Superior temporal gyrus (tissue), 1 donor: ENCODE data around the gene TULP4.
"Not testable (repeated sequence)": the region's sequence is repeated elsewhere in the genome, so short reads cannot be mapped to it uniquely, and the experiment has no call there.

Experiments used
- DNase-seq: peaks from one replicate; pipeline ENCODE4 v3.0.0-alpha.2; 2016; ENCODE audit errors: extremely low spot score

The TULP4 gene

DNA sequence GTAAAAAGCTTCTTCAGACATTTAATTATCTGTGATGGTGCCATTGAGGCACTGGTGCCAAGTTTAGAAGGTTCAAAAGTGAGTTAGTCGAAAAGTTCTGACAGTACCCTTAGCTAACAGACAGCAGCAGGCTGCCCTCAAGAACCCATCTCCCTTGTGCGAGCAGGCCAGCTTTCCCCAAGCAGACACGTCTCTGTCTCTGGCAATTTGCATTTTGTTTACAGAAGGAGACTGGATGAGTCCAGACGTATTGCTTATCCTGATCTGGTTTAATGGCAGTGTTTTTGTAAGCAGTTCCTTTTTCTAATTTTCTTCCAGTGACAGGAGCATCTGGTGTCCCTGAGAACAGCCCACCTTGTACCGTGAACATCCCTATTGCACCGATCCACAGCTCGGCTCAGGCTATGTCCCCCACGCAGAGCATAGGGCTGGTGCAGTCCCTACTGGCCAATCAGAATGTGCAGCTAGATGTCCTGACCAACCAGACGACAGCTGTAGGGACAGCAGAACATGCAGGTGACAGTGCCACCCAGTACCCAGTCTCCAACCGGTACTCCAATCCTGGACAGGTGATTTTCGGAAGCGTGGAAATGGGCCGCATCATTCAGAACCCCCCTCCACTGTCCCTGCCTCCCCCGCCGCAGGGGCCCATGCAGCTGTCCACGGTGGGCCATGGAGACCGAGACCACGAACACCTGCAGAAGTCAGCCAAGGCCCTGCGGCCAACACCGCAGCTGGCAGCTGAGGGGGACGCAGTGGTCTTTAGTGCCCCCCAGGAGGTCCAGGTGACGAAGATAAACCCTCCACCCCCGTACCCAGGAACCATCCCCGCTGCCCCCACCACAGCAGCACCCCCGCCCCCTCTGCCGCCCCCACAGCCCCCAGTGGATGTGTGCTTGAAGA lies 189.3 kb downstream of the TULP4 start:
- peak; percentile 27 for DNase-seq

DNA sequence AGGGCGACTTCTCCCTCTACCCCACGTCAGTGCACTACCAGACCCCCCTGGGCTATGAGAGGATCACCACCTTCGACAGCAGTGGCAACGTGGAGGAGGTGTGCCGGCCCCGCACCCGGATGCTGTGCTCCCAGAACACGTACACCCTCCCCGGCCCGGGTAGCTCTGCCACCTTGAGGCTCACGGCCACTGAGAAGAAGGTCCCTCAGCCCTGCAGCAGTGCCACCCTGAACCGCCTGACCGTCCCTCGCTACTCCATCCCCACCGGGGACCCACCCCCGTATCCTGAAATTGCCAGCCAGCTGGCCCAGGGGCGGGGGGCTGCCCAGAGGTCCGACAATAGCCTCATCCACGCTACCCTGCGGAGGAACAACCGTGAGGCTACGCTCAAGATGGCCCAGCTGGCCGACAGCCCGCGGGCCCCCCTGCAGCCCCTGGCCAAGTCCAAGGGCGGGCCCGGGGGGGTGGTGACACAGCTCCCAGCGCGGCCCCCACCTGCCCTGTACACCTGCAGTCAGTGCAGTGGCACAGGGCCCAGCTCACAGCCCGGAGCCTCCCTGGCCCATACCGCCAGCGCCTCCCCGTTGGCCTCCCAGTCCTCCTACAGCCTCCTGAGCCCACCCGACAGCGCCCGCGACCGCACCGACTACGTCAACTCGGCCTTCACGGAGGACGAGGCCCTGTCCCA lies 190.1 kb downstream of the TULP4 start:
- DNase-seq, result no peak

DNA sequence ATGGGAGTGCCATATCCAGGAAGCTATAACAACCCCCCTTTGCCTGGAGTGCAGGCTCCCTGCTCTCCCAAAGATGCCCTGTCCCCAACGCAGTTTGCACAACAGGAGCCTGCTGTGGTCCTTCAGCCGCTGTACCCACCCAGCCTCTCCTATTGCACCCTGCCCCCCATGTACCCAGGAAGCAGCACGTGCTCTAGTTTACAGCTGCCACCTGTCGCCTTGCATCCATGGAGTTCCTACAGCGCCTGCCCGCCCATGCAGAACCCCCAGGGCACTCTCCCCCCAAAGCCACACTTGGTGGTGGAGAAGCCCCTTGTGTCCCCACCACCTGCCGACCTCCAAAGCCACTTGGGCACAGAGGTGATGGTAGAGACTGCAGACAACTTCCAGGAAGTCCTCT lies 191.0 kb downstream of the TULP4 start:
- no peak for DNase-seq

DNA sequence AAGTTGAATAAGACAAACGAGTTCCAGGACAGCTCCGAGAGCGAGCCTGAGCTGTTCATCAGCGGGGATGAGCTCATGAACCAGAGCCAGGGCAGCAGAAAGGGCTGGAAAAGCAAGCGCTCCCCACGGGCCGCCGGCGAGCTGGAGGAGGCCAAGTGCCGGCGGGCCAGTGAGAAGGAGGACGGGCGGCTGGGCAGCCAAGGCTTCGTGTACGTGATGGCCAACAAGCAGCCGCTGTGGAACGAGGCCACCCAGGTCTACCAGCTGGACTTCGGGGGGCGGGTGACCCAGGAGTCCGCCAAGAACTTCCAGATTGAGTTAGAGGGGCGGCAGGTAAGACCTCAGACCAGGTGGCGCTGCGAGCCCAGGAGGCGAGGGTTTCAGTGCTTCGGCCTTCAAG lies 191.6 kb downstream of the TULP4 start:
- no peak for DNase-seq

DNA sequence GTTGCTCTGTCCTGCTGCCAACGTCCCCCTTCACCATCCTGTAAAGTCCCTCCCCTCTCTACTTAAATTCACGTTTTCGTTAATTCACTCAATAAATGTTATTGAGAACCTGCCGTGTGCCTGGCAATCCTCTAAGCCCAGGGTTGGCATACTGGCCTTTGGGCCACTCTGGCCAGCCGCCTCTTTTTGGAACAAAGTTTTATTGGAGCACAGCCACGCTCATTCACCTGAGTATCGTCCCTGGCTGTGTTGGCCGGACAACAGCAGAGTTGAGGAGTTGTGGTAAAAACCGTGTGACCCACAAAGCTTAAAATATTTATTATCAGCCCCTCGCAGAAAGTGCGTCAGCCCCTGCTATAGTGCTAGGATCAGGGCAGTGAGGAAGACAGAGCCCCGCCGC lies 192.9 kb downstream of the TULP4 start:
- DNase-seq, result no peak

DNA sequence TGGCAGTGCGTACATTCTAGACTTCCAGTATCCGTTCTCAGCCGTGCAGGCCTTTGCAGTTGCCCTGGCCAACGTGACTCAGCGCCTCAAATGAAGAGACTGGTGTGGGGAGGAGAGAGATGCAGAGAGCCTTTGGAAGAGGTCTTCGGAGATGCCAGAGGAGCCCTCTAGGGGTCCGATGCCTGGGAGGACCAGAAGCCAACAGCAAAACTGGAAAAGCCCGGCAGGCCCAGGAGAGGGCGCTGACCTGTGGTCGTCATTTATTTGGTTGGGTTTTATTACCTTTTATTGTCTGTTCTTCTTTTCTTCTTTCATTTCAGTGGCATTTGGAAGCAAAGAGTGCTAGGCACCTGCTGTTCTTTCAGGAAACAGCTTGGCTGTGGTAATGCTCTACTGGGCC lies 194.3 kb downstream of the TULP4 start:
- no peak for DNase-seq

DNA sequence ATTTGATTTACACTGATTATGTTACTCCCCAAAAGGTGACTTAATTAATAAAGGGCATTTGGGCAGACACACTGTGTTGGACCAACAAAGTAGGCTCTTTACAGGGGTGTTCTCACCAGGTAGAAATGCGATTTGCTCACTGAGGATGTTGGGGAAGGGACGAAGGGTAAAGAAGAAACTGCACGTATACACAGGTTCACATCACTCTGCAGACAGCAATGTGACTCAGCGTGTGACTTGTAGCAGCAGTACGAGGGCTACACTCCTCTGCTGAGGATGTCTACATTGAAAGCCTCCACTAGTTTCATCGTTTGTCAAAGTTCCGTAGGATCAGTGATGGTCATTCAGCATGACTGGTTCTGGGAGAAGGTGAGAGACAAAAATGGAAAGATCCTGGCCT lies 194.9 kb downstream of the TULP4 start:
- no peak for DNase-seq

DNA sequence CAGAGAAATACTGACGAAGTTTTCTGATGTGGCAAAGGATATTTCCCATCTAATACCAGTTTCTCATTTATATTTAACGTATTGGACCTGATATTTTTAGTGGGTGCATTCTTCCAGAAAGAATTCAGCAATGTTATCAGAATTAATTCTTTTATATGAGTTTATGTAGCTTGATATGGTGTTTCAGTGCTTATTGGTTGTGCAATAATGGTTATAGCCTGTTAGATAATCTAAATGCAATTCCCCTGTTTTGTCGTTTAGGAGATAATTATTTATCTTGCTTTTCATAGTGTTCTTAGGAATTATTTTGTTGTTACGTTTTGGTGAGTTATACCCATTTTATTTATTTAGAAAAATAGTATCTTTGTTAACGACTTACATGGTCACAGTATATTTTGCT lies 196.2 kb downstream of the TULP4 start:
- no peak for DNase-seq

DNA sequence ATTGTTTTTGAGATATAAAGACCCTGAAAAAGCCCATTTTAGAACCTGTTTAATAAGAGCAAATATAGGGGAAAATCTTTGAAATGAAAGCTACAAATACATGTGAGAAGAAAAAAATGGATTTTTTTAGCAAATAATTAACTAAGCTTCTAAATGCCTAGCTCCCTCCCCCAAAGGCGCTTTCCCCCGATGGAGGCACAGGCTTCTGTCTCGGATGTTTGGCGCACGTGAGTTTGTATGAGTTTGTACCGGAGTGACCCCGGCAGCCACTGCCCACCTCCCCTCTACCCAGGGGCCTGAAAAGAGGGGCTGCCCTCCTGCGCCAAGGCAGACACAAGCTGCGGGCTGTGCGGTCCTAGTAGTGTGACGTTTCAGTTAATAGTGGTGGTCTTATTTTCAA lies 197.2 kb downstream of the TULP4 start:
- DNase-seq, result no peak

DNA sequence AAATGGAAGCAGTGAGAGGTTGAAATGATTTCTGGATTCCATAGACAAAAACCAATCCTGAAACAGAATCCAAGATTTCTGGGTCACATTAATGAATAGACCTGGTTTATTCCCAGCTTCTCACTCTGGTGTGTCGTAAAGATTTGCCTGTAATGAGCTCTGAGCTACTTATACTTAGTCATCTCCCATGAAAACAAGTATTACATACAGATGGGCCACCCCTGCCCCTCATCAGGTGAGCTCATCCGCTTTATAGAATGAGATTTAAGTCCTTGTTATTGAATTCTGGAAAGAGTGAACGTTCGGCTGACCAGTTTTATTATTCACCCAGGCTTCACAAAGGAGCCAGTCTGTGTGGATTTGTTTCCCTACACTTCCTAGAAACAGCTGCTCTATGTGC lies 200.5 kb downstream of the TULP4 start:
- DNase-seq, result peak; percentile 8

DNA sequence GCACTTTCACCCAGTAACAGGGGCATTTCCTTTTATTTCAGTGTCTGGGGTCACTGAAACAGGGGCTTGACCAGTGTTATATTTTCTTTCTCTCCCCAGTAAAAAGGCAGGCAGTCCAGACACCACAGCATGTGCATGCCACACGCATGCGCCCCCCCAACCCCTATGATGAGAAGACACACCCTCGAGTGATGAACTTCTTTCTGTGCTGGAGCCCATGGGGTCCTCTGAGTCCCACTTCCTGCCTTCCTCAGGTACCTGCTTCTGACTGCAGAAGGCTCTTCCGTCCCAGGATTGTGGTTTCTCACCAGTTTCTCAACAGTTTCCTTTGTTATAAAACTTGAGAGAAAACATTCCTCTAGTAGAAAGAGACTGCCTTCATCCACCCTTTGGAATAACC lies 201.9 kb downstream of the TULP4 start:
- DNase-seq, result no peak

DNA sequence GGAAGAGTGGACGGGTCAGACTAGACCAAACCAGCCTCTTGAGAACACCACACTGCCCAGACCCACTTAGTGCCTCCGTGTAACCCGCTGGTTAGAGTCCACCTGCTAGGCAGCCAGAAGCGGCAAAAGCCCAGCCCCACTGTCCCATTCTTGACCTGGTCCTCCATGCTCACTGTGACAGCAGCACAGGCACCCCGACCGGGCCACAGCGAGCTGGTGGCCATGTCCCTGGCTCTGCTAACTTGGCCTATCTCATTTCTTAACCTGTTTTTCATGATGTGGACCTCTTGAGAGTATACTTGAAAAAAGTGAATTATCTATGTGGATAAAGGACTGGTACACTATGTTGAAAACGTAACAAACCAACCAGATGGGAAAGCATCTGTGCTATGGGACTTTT lies 202.7 kb downstream of the TULP4 start:
- no peak for DNase-seq

DNA sequence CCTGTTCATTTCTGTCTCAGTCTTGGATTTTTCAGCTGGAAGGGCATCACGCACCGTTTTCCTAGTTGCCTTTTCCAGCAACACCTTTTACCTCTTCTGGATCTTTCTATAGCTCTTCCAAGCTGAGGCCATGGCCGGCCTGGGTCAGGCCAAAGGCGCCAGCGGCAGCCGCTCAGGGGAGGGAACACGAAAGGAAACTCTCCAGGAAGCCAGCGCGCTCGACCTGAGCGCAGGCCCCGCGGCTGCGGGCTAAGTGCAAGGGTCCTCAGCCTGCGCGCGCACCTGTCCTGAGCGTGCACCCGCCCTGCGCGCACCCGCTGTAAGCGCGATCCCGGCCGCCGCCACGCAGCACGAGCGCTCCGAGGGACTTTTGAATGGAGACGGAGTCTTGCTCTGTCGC lies 203.8 kb downstream of the TULP4 start:
- DNase-seq, result no peak

DNA sequence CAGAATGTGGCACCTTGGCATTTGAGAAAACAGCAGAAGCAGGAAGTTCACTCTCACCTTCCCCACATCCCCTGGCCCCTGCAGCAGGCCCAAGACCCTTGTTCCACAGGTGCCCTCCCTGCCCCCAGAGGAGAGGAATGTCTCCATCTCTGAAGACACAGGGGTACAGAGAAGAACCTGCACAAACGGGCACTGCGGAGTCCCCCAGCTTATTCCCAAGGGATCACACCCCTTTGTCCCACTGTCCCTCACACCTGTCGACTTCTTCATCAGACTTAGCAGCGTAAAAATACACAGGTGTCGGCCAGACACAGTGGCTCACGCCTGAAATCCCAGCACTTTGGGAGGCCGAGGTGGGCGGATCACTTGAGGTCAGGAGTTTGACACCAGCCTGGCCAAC lies 204.8 kb downstream of the TULP4 start:
- DNase-seq, result no peak

DNA sequence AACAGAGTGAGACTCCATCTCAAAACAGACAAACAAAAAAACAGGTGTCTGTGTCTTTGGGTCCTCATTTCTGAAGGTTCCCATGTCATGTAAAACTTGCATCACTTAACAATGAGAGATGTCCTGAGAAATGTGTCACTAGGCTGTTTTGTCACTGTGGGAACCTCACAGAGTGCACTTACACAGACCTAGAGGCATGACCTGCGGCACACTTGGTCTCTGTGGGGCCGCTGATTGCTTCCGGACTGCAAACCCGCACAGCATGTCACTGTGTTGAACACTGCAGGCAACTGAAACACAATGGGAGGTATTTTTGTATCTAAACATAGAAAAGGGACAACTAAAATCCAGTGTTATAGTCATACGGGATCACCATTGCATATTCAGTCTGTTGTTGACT lies 205.3 kb downstream of the TULP4 start:
- no peak for DNase-seq

DNA sequence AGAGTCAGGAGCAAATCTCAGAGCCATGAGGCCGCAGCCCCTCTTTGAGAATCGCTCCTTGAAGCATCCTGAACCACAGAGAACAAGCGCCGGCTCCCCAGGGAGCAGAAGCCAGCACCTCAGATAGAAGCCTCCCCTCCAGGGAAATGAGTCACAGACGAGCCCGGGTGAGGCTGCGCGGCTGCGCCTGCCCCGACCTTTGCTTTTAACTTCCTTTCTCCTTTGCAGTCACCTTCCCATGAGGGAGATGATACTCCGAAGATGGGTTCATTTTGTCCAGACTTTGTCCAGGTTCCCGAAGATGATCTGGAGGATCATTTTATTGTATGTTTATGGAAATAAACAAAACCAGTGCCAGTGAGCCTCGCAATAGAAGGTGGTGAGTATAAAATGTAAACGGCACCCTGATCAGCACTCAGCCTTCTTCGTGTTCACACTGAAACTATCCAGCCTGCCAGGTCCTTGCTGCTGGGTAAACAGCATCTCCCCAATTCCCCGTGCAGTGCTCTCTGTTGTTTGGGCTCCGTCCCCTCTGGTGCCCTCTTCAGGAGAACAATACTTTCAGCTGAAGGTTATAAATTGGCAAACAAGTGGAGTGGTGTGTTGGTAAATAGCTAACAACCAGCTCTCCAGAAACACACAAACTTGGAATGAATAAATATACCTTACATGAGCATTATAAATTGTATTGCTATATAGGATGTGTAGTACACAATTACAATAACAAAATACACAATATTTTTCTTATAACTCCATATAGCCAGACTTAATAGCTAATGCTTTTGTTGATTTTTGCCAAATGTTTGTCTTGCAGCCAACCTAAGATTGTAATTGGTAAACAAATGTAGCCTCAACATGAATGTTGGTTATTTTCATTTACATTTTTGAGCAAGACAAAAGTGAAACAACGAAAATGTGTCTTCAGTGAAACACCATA lies 206.2 kb downstream of the TULP4 start:
- peak; percentile 84 for DNase-seq

DNA sequence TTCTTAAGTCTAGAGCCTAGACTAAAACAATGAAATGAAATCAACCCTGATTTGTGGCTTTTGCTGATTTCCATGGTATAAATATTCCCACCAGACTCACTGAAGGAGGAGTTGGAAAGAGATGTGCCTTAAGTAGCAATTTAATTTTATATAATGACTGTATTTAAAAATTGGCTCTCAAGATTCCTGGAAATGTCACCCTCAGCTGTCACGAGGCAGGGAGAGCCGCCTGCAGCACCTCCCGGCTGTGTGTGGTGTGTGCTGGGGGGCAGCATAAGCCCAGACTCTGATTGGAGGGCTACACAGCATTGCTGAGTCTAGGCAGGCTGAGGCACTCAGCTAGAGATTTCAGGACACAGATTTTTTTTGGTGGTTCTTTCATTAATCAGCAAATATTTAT lies 207.0 kb downstream of the TULP4 start:
- DNase-seq, result no peak

DNA sequence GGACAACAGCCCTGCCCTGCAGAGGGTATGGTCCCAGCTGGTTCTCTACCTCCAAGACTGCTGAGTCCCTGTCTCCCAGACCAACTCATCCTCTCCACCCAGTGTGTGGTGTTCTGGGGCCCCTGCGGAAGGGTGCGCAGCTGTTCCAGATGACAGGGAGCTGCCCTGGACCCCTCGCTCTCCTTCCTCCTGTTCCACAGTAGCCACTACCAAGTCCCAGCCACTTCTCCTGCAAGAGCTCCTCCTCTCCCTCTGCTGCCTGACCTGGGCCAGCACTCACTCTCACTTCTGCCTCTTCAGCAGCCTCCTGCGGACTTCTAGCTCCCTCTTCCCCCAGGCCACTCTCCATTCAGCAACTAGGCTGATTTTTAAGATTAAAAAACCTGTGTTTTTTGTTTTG lies 207.5 kb downstream of the TULP4 start:
- no peak for DNase-seq

DNA sequence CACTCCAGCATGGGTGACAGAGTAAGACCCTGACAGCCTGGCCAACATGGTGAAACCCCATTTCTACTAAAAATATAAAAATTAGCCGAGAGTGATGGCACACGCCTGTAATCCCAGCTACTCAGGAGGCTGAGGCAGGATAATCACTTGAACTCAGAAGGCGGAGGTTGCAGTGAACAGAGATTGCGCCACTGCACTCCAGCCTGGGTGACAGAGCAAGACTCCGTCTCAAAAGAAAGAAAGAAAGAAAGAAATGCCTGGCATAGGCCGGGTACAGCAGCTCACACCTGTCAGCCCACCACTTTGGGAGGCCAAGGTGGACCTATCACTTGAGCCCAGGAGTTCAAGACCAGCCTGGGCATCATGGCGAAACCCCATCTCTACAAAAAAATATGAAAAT lies 208.7 kb downstream of the TULP4 start:
- not testable (repeated sequence) for DNase-seq

DNA sequence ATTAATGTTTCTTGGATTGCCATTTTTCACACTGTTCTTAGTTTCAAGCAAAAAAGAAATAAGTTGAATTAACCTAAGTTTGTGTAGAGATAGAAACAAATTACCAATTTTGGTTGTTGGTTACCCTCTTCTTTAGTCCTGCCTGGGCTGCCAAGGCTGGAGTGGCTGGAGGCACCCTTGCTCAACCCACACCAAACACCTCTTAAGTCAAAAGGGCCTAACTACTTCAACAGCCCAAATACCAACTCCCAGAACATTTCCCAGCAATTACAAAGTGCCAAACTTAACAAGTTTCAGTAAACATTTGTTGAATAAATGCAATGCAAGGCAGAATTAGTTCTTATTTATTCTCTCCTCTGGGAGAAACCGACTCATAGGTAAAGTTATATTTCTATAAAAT lies 209.5 kb downstream of the TULP4 start:
- DNase-seq, result no peak

DNA sequence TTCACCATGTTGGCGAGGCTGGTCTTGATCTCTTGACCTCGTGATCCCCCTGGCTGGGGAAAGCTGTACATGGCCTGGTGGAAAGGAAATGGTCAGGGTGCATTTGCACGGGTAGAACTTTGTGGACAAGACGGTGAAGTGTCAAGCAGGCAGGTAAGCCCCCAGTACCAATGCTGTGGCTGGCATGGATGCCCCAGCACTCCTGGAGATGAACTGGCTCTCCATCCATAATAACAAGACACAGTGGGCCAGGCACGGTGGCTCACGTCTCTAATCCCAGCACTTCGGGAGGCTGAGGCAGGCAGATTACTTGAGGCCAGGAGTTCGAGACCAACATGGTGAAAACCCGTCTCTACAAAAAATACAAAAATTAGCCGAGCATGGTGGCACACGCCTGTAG lies 210.4 kb downstream of the TULP4 start:
- no peak for DNase-seq

DNA sequence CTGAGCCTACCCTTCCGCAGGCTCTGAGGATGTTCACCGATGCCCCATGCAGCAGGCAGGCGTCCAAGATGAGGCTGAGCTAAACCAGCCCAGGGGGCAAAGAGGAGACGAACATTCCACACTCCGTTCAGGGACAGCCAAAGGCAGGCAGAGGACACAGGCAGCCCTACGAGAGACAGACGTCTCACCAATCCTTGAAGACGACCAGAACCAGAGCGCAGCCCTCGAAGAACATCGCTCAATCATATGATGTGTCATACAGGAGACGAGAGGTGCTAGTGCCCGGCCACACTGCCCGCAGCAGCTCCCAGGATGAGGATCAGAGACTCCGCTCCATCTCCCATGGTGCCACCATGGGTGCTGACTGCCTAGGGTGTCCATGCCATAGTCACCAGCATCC lies 212.0 kb downstream of the TULP4 start:
- no peak for DNase-seq
